SK-N-SH (cell line): Measurements from ENCODE around the gene SEC61A1. TPM values are rescaled to one million over a fixed set of nuclear protein-coding genes. Genes with fewer than 3 reads are reported as not detected.
A peak's percentile ranks its signal among the peaks of the same experiment; 100 is the strongest.

Source experiments
- CTCF ChIA-PET: fragments of 300-600, 350-600 bp; formaldehyde crosslinking; extraction: SDS; loops from one replicate; lab custom pipeline; 2021; lab: Yijun Ruan, JAX
- POLR2A ChIA-PET: fragments of 350-600 bp; sonication (Branson Sonifier 250); formaldehyde crosslinking; extraction: SDS; loops from one replicate; lab custom pipeline; 2020; ENCODE audit warnings: antibody characterized with exemption, inconsistent platforms; lab: Yijun Ruan, JAX
- DNase-seq: peaks from one replicate; pipeline ENCODE4 v3.0.0; 2012
- H2AFZ ChIP-seq: fragments of 200-600 bp; sonication (generic); 2 replicates; pipeline ENCODE4 v1.8.1; 2016; ENCODE audit warnings: antibody characterized with exemption, mild to moderate bottlenecking, low read depth
- H3F3A ChIP-seq: fragments of 200-600 bp; sonication (generic); replicated peaks from 2 replicates; pipeline ENCODE3; 2016; ENCODE audit warnings: antibody characterized with exemption, mild to moderate bottlenecking; ENCODE audit not compliant: insufficient read depth
- H3K27ac ChIP-seq, 2 experiments: fragments of 200-500 bp in 1 of 2; fragments of 200-600 bp in 1 of 2; sonication (Bioruptor generic) in 1 of 2; sonication (generic), shearing (Covaris generic) in 1 of 2; 2 replicates each; pipeline versions ENCODE4 v1.5.1 to v1.6.1; 2014 to 2016; ENCODE audit warnings: low read depth in 2 of 2, inconsistent platforms in 1 of 2, low read length in 1 of 2, mild to moderate bottlenecking in 1 of 2, mixed read lengths in 1 of 2
- H3K27me3 ChIP-seq: fragments of 200-600 bp; sonication (generic), shearing (Covaris generic); 2 replicates; pipeline ENCODE4 v1.6.1; 2016; ENCODE audit warnings: mixed run types; ENCODE audit not compliant: insufficient read depth
- H3K36me3 ChIP-seq, 2 experiments: fragments of 200-500 bp in 1 of 2; fragments of 200-600 bp in 1 of 2; sonication (Bioruptor generic) in 1 of 2; sonication (generic) in 1 of 2; replicated peaks in 1 of 2; 2 replicates each; pipeline versions ENCODE3 to v1.5.1; 2014 to 2016; ENCODE audit warnings: low read length in 1 of 2, mild to moderate bottlenecking in 1 of 2; ENCODE audit not compliant: insufficient read depth in 2 of 2, control insufficient read depth in 1 of 2
- H3K4me1 ChIP-seq, 2 experiments: fragments of 200-500 bp in 1 of 2; fragments of 200-600 bp in 1 of 2; sonication (Bioruptor generic) in 1 of 2; sonication (generic), shearing (Covaris generic) in 1 of 2; 2 replicates each; pipeline versions ENCODE4 v1.5.1 to v1.6.1; 2014 to 2016; ENCODE audit warnings: low read depth in 1 of 2, low read length in 1 of 2, mixed run types in 1 of 2; ENCODE audit not compliant: insufficient read depth in 2 of 2, control insufficient read depth in 1 of 2
- H3K4me2 ChIP-seq: fragments of 200-600 bp; sonication (generic), shearing (Covaris generic); 2 replicates; pipeline ENCODE4 v1.6.1; 2017; ENCODE audit warnings: mixed run types
- H3K4me3 ChIP-seq, 2 experiments: fragments of 200-500 bp in 1 of 2; fragments of 200-600 bp in 1 of 2; sonication (Bioruptor generic) in 1 of 2; sonication (generic), shearing (Covaris generic) in 1 of 2; 2 replicates each; pipeline versions ENCODE4 v1.5.1 to v1.8.1; 2014 to 2016; ENCODE audit warnings: low read depth in 2 of 2, inconsistent platforms in 1 of 2, low read length in 1 of 2, mild to moderate bottlenecking in 1 of 2, mixed read lengths in 1 of 2, moderate library complexity in 1 of 2
- H3K79me2 ChIP-seq: fragments of 200-600 bp; sonication (generic); 2 replicates; pipeline ENCODE4 v1.8.1; 2017; ENCODE audit warnings: mild to moderate bottlenecking; ENCODE audit not compliant: insufficient read depth
- H3K9ac ChIP-seq: fragments of 200-600 bp; sonication (generic); 2 replicates; pipeline ENCODE4 v1.6.1; 2017; ENCODE audit warnings: mixed run types
- H3K9me2 ChIP-seq: fragments of 200-600 bp; sonication (generic); 2 replicates; pipeline ENCODE4 v1.6.1; 2017; ENCODE audit warnings: mixed run types
- H3K9me3 ChIP-seq: fragments of 200-600 bp; sonication (generic); 2 replicates; pipeline ENCODE4 v1.6.1; 2017; ENCODE audit warnings: mixed run types, mild to moderate bottlenecking, moderate library complexity
- H4K20me1 ChIP-seq: fragments of 200-600 bp; sonication (generic); 2 replicates; pipeline ENCODE4 v1.6.1; 2017; ENCODE audit warnings: mild to moderate bottlenecking, mixed run types; ENCODE audit not compliant: insufficient read depth
- FOSL2 ChIP-seq: IDR thresholded peaks from 2 replicates; pipeline ENCODE4 v1.4.0; 2012; ENCODE audit warnings: low read depth, mild to moderate bottlenecking, moderate library complexity, borderline replicate concordance
- MEF2A ChIP-seq: IDR thresholded peaks from 2 replicates; pipeline ENCODE4 v1.4.0; 2012; ENCODE audit warnings: low read depth, borderline replicate concordance
- NRF1 ChIP-seq: IDR thresholded peaks from 2 replicates; pipeline ENCODE4 v1.6.1; 2012; ENCODE audit warnings: low read depth, mild to moderate bottlenecking, low read length
- POLR2AphosphoS5 ChIP-seq: IDR thresholded peaks from 2 replicates; pipeline ENCODE4 v1.6.1; 2012; ENCODE audit warnings: low read depth, low read length
- SIN3A ChIP-seq: IDR thresholded peaks from 2 replicates; pipeline ENCODE4 v1.6.1; 2012; ENCODE audit warnings: low read depth, mild to moderate bottlenecking, low read length, moderate library complexity, borderline replicate concordance
- WGBS: methylation state at CpG from one replicate; pipeline ENCODE4 v1.1.6; 2017; ENCODE audit warnings: low lambda C conversion rate; 5-methylcytosine and 5-hydroxymethylcytosine counted together
- polyA plus RNA-seq, 3 experiments: library from polyadenylated mRNA; depleted of rRNA; stranded (reverse); fragments of >200 nt; gene quantifications; 2 replicates each; pipeline ENCODE4 v1.2.3, GENCODE V29; 2012
- TF ChIP-seq, protein P1 (sequence below): fragments of 200-600 bp; sonication (generic); IDR thresholded peaks from 2 replicates; pipeline ENCODE4 v1.6.1; 2017; ENCODE audit warnings: antibody characterized with exemption, mild to moderate bottlenecking, moderate library complexity
- TF ChIP-seq, protein P2 (sequence below): fragments of 150-350 bp; IDR thresholded peaks from 2 replicates; pipeline ENCODE4 v1.6.1; 2016; ENCODE audit warnings: mild to moderate bottlenecking, low read depth, low read length
- TF ChIP-seq, protein P3 (sequence below): IDR thresholded peaks from 2 replicates; pipeline ENCODE4 v1.6.1; 2012; ENCODE audit warnings: mild to moderate bottlenecking, low read depth, low read length, moderate library complexity
- TF ChIP-seq, protein P4 (sequence below): IDR thresholded peaks from 2 replicates; pipeline ENCODE4; 2012

SEC61A1 gene
- polyA plus RNA-seq, 1 of the 3 experiments (the other 2 are of a cell fraction): 153 TPM

- peaks cover 9 to 12% of the 10 kb centered on the region in 2 experiments; a peak in 1 of 4 replicates for H3K4me1 ChIP-seq
- ChIA-PET CTCF (interaction anchor here (0.8 to 1.5 kb wide), 4 partner anchors 14 to 42 kb away, joined by 3 to 6 read pairs (median 4); no protein-coding TSS in a partner anchor), POLR2A (no interaction called here)
- H3K36me3 ChIP-seq: peaks cover 9 to 58% of the 10 kb centered on the region in 2 experiments
- no peak overlapping the region for H3K4me2 ChIP-seq
- H3K9ac ChIP-seq: no peak overlapping the region
- H3K9me2 ChIP-seq: no peaks in the 10 kb centered on the region
- TF ChIP-seq NRF1: no peak
- TF ChIP-seq, protein P1, sequence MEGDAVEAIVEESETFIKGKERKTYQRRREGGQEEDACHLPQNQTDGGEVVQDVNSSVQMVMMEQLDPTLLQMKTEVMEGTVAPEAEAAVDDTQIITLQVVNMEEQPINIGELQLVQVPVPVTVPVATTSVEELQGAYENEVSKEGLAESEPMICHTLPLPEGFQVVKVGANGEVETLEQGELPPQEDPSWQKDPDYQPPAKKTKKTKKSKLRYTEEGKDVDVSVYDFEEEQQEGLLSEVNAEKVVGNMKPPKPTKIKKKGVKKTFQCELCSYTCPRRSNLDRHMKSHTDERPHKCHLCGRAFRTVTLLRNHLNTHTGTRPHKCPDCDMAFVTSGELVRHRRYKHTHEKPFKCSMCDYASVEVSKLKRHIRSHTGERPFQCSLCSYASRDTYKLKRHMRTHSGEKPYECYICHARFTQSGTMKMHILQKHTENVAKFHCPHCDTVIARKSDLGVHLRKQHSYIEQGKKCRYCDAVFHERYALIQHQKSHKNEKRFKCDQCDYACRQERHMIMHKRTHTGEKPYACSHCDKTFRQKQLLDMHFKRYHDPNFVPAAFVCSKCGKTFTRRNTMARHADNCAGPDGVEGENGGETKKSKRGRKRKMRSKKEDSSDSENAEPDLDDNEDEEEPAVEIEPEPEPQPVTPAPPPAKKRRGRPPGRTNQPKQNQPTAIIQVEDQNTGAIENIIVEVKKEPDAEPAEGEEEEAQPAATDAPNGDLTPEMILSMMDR: no peak
- TF ChIP-seq, protein P2, sequence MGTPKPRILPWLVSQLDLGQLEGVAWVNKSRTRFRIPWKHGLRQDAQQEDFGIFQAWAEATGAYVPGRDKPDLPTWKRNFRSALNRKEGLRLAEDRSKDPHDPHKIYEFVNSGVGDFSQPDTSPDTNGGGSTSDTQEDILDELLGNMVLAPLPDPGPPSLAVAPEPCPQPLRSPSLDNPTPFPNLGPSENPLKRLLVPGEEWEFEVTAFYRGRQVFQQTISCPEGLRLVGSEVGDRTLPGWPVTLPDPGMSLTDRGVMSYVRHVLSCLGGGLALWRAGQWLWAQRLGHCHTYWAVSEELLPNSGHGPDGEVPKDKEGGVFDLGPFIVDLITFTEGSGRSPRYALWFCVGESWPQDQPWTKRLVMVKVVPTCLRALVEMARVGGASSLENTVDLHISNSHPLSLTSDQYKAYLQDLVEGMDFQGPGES: no peak
- TF ChIP-seq SIN3A: no peak
- H3K9me3 ChIP-seq: no peaks in the 10 kb centered on the region; the same call in 1 of the 2 replicates
- no peaks in the 10 kb centered on the region for H4K20me1 ChIP-seq
- H2AFZ ChIP-seq: no peak overlapping the region
- no peaks in the 10 kb centered on the region for H3K27me3 ChIP-seq
- H3F3A ChIP-seq: peaks cover 10% of the 10 kb centered on the region
- no peak for DNase-seq
- H3K79me2 ChIP-seq: peaks cover 12% of the 10 kb centered on the region; the same call in 1 of the 2 replicates
- no peak overlapping the region for H3K4me3 ChIP-seq
- 83% methylated on average over 2 of the region's 2 CpGs for WGBS
- H3K27ac ChIP-seq: 0 out of 4 replicates have a peak overlapping the region, but pooled peaks of 1 of the 2 experiments have one; percentile 6
Measured at GRCh38 chr3:128091586-128091985, 39.3 kb downstream of the SEC61A1 start.

- DNase-seq: no peak
- H3K4me1 ChIP-seq: peaks cover 9 to 12% of the 10 kb centered on the region in 2 experiments; a peak in 1 of 4 replicates
- H3K27ac ChIP-seq: peak overlapping the region; percentile 9 to 43; a peak in 3 of 4 replicates
- H3K9ac ChIP-seq: no peak overlapping the region; the same call in 1 of the 2 replicates
- no peak overlapping the region; a peak in 1 of 4 replicates for H3K4me3 ChIP-seq
- H3K79me2 ChIP-seq: peaks cover 6% of the 10 kb centered on the region; the same call in 1 of the 2 replicates
- CTCF ChIA-PET: interaction anchor here (0.6 to 4.6 kb wide), 43 partner anchors 8 to 523 kb away, joined by 3 to 89 read pairs (median 4); partner anchors contain the start of genes EEFSEC and RUVBL1
- H4K20me1 ChIP-seq: no peaks in the 10 kb centered on the region
- no peaks in the 10 kb centered on the region for H3K9me3 ChIP-seq
- no peaks in the 10 kb centered on the region for H3K27me3 ChIP-seq
- 78% methylated on average over 11 of the region's 13 CpGs for WGBS
- POLR2A ChIA-PET: interaction anchor here (0.5 to 1.4 kb wide), 3 partner anchors 39 to 385 kb away, joined by 3 to 5 read pairs (median 5); partner anchors contain the start of gene EEFSEC
- peak overlapping the region; percentile 5; the same call in 1 of the 2 replicates for H3K4me2 ChIP-seq
- H3K9me2 ChIP-seq: no peaks in the 10 kb centered on the region
- peaks cover 10% of the 10 kb centered on the region for H3F3A ChIP-seq
- TF ChIP-seq, protein P3, sequence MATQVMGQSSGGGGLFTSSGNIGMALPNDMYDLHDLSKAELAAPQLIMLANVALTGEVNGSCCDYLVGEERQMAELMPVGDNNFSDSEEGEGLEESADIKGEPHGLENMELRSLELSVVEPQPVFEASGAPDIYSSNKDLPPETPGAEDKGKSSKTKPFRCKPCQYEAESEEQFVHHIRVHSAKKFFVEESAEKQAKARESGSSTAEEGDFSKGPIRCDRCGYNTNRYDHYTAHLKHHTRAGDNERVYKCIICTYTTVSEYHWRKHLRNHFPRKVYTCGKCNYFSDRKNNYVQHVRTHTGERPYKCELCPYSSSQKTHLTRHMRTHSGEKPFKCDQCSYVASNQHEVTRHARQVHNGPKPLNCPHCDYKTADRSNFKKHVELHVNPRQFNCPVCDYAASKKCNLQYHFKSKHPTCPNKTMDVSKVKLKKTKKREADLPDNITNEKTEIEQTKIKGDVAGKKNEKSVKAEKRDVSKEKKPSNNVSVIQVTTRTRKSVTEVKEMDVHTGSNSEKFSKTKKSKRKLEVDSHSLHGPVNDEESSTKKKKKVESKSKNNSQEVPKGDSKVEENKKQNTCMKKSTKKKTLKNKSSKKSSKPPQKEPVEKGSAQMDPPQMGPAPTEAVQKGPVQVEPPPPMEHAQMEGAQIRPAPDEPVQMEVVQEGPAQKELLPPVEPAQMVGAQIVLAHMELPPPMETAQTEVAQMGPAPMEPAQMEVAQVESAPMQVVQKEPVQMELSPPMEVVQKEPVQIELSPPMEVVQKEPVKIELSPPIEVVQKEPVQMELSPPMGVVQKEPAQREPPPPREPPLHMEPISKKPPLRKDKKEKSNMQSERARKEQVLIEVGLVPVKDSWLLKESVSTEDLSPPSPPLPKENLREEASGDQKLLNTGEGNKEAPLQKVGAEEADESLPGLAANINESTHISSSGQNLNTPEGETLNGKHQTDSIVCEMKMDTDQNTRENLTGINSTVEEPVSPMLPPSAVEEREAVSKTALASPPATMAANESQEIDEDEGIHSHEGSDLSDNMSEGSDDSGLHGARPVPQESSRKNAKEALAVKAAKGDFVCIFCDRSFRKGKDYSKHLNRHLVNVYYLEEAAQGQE: no peak
- TF ChIP-seq, protein P4, sequence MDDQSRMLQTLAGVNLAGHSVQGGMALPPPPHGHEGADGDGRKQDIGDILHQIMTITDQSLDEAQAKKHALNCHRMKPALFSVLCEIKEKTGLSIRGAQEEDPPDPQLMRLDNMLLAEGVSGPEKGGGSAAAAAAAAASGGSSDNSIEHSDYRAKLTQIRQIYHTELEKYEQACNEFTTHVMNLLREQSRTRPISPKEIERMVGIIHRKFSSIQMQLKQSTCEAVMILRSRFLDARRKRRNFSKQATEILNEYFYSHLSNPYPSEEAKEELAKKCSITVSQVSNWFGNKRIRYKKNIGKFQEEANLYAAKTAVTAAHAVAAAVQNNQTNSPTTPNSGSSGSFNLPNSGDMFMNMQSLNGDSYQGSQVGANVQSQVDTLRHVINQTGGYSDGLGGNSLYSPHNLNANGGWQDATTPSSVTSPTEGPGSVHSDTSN: no peak
- TF ChIP-seq MEF2A (no peak), POLR2AphosphoS5 (no peak), FOSL2 (no peak)
- no peak overlapping the region for H2AFZ ChIP-seq
- peaks cover 18 to 69% of the 10 kb centered on the region in 2 experiments for H3K36me3 ChIP-seq
Measured at GRCh38 chr3:128094295-128095151, 42.3 kb downstream of the SEC61A1 start.
